BLaER1 treated with 17β-estradiol and CSF1 and Interleukin-3, amounts not matched to agents 10 nM and 100 nM (cell line): ENCODE data around the gene CDKAL1.
"Not testable (repeated sequence)": the region's sequence is repeated elsewhere in the genome, so short reads cannot be mapped to it uniquely, and the experiment has no call there.

ENCODE experiments used
- H3K27ac ChIP-seq, 11 experiments: shearing (Covaris generic); formaldehyde crosslinking; 2 replicates each; pipeline ENCODE4 v1.8.1; 2022
- H3K27me3 ChIP-seq, 11 experiments: shearing (Covaris generic); formaldehyde crosslinking; 2 replicates each; pipeline ENCODE4 v1.8.1; 2022
- H3K36me3 ChIP-seq, 11 experiments: shearing (Covaris generic); formaldehyde crosslinking; 2 replicates each; pipeline ENCODE4 v1.8.1; 2022
- H3K4me1 ChIP-seq, 10 experiments: shearing (Covaris generic); formaldehyde crosslinking; 2 replicates each; pipeline ENCODE4 v1.8.1; 2022
- H3K4me2 ChIP-seq, 11 experiments: shearing (Covaris generic); formaldehyde crosslinking; 2 replicates each; pipeline ENCODE4 v1.8.1; 2022
- H3K4me3 ChIP-seq, 10 experiments: shearing (Covaris generic); formaldehyde crosslinking; 2 replicates each; pipeline ENCODE4 v1.8.1; 2022
- H3K9ac ChIP-seq, 11 experiments: shearing (Covaris generic); formaldehyde crosslinking; 2 replicates each; pipeline ENCODE4 v1.8.1; 2022
- H3K9me3 ChIP-seq, 11 experiments: shearing (Covaris generic); formaldehyde crosslinking; replicated peaks in 1 of 11; 2 replicates each; pipeline ENCODE4 v1.8.1; 2022
- H4K20me1 ChIP-seq, 11 experiments: shearing (Covaris generic); formaldehyde crosslinking; 2 replicates each; pipeline ENCODE4 v1.8.1; 2022
- Cebpa-rat ChIP-seq, 11 experiments: shearing (Covaris generic); IDR thresholded peaks; 2 replicates each; pipeline ENCODE4 v1.8.1; 2022

CDKAL1 gene

GRCh38 chr6:20724443-20725190, 190.4 kb downstream of the CDKAL1 start:
- Histone ChIP-seq H3K27me3 (no peaks in the 10 kb centered on the region), H3K4me3 (no peak overlapping the region), H3K4me2 (no peak overlapping the region), H3K36me3 (peaks cover 3 to 18% (median 12%) of the 10 kb centered on the region in 11 experiments; a peak in 17 of 22 replicates), H3K4me1 (peaks cover 0 to 9% (median 7%) of the 10 kb centered on the region in 10 experiments; a peak in 8 of 20 replicates), H3K27ac (no peak overlapping the region), H3K9ac (no peak overlapping the region), H4K20me1 (no peaks in the 10 kb centered on the region), H3K9me3 (peaks cover 0 to 23% (median 13%) of the 10 kb centered on the region in 11 experiments; a peak in 12 of 22 replicates)
- no peak for TF ChIP-seq Cebpa-rat (IDR thresholded peaks at IDR 0.05)

- H3K27ac ChIP-seq, H3K4me1 ChIP-seq, H3K9ac ChIP-seq, H3K27me3 ChIP-seq, H3K4me3 ChIP-seq, H4K20me1 ChIP-seq, H3K4me2 ChIP-seq: not testable (repeated sequence)
- Histone ChIP-seq H3K9me3 (peaks cover 0 to 23% (median 13%) of the 10 kb centered on the region in 11 experiments; a peak in 12 of 22 replicates), H3K36me3 (peaks cover 3 to 18% (median 12%) of the 10 kb centered on the region in 11 experiments; a peak in 17 of 22 replicates)
These were observed 191.0 kb downstream of the CDKAL1 start for GRCh38 chr6:20725235-20725634.

GRCh38 chr6:20729086-20729485, 194.8 kb downstream of the CDKAL1 start:
- H4K20me1 ChIP-seq = no peaks in the 10 kb centered on the region
- no peak overlapping the region for H3K9ac ChIP-seq
- 0 out of 22 replicates have a peak, but pooled peaks cover 0 to 6% (median 0%) of the 10 kb centered on the region in 11 experiments for H3K36me3 ChIP-seq
- no peak overlapping the region for H3K4me3 ChIP-seq
- no peaks in the 10 kb centered on the region for H3K4me1 ChIP-seq
- H3K4me2 ChIP-seq = no peak overlapping the region
- H3K27ac ChIP-seq = no peak overlapping the region
- H3K9me3 ChIP-seq = no peaks in the 10 kb centered on the region
- no peaks in the 10 kb centered on the region for H3K27me3 ChIP-seq
- no peak for TF ChIP-seq Cebpa-rat (IDR thresholded peaks at IDR 0.05)

GRCh38 chr6:20732362-20732761, 198.1 kb downstream of the CDKAL1 start:
- not testable (repeated sequence) for H3K9me3 ChIP-seq, H3K4me1 ChIP-seq, H3K36me3 ChIP-seq, H3K4me2 ChIP-seq, H3K4me3 ChIP-seq, H4K20me1 ChIP-seq, H3K27me3 ChIP-seq, H3K27ac ChIP-seq, H3K9ac ChIP-seq

GRCh38 chr6:20732896-20733295, 198.6 kb downstream of the CDKAL1 start:
- no peak overlapping the region for H3K4me2 ChIP-seq
- H4K20me1 ChIP-seq = no peaks in the 10 kb centered on the region
- H3K4me1 ChIP-seq = no peaks in the 10 kb centered on the region
- no peak for TF ChIP-seq Cebpa-rat (IDR thresholded peaks at IDR 0.05)
- H3K36me3 ChIP-seq = 0 out of 22 replicates have a peak, but pooled peaks cover 0 to 6% (median 0%) of the 10 kb centered on the region in 11 experiments
- no peak overlapping the region for H3K27ac ChIP-seq
- H3K9me3 ChIP-seq = peaks cover 0 to 4% (median 0%) of the 10 kb centered on the region in 11 experiments; a peak in 1 of 22 replicates
- H3K4me3 ChIP-seq = no peak overlapping the region
- H3K9ac ChIP-seq = no peak overlapping the region
- H3K27me3 ChIP-seq = no peaks in the 10 kb centered on the region

GRCh38 chr6:20737912-20738311, 203.7 kb downstream of the CDKAL1 start:
- peaks cover 16 to 28% (median 23%) of the 10 kb centered on the region in 11 experiments; a peak in 19 of 22 replicates for H3K36me3 ChIP-seq
- no peak overlapping the region for H3K27ac ChIP-seq
- no peak overlapping the region for H3K4me2 ChIP-seq
- peaks cover 6 to 12% (median 8%) of the 10 kb centered on the region in 11 experiments; a peak in 18 of 22 replicates for H3K9me3 ChIP-seq
- no peaks in the 10 kb centered on the region for H3K4me1 ChIP-seq
- TF ChIP-seq Cebpa-rat (IDR thresholded peaks at IDR 0.05) = no peak
- no peak overlapping the region for H3K4me3 ChIP-seq
- no peaks in the 10 kb centered on the region for H3K27me3 ChIP-seq
- no peak overlapping the region for H3K9ac ChIP-seq
- H4K20me1 ChIP-seq = no peaks in the 10 kb centered on the region

- Histone ChIP-seq H3K4me1 (no peaks in the 10 kb centered on the region), H3K4me3 (no peak overlapping the region), H3K27ac (no peak overlapping the region), H3K9me3 (peaks cover 6 to 12% (median 8%) of the 10 kb centered on the region in 11 experiments; a peak in 18 of 22 replicates), H3K4me2 (no peak overlapping the region), H3K9ac (no peak overlapping the region), H3K27me3 (no peaks in the 10 kb centered on the region), H3K36me3 (peaks cover 12 to 28% (median 23%) of the 10 kb centered on the region in 11 experiments; a peak in 19 of 22 replicates), H4K20me1 (no peaks in the 10 kb centered on the region)
- no peak for TF ChIP-seq Cebpa-rat (IDR thresholded peaks at IDR 0.05)
These were observed 205.8 kb downstream of the CDKAL1 start for GRCh38 chr6:20740088-20740487.

GRCh38 chr6:20740727-20741126, 206.5 kb downstream of the CDKAL1 start:
- Histone ChIP-seq H3K9me3 (peaks cover 6 to 12% (median 8%) of the 10 kb centered on the region in 11 experiments; a peak in 17 of 22 replicates), H3K4me1 (no peaks in the 10 kb centered on the region), H3K9ac (no peak overlapping the region), H3K27ac (no peak overlapping the region), H3K4me3 (no peak overlapping the region), H4K20me1 (no peaks in the 10 kb centered on the region), H3K4me2 (no peak overlapping the region), H3K36me3 (peaks cover 12 to 28% (median 23%) of the 10 kb centered on the region in 11 experiments; a peak in 19 of 22 replicates), H3K27me3 (no peaks in the 10 kb centered on the region)
- no peak for TF ChIP-seq Cebpa-rat (IDR thresholded peaks at IDR 0.05)

GRCh38 chr6:20741490-20741889, 207.2 kb downstream of the CDKAL1 start:
- Histone ChIP-seq H3K9me3 (peaks cover 6 to 12% (median 8%) of the 10 kb centered on the region in 11 experiments; a peak in 17 of 22 replicates), H3K27ac (no peak overlapping the region), H3K4me1 (no peaks in the 10 kb centered on the region), H3K36me3 (peaks cover 12 to 28% (median 23%) of the 10 kb centered on the region in 11 experiments; a peak in 19 of 22 replicates), H3K4me3 (no peak overlapping the region), H3K27me3 (no peaks in the 10 kb centered on the region), H3K9ac (no peak overlapping the region), H3K4me2 (no peak overlapping the region), H4K20me1 (no peaks in the 10 kb centered on the region)
- no peak for TF ChIP-seq Cebpa-rat (IDR thresholded peaks at IDR 0.05)
